Measurements from ENCODE around the gene POC1A. TPM values are rescaled to one million over a fixed set of nuclear protein-coding genes. Genes with fewer than 3 reads are reported as not detected.

The POC1A gene
- total and polyA plus RNA-seq, 2 of the 8 experiments (the other 6 are each of a cell fraction or from before 2014, with no cell fraction given) = 35.7 to 39.2 TPM

- peaks cover 0 to 8% of the 10 kb centered on the region in 2 experiments; a peak in 2 of 4 replicates for H3K79me2 ChIP-seq (ENCODE audit: control insufficient read depth in 1 of 2, insufficient read depth in 2 of 2, low read length in 2 of 2)
- H4K20me1 ChIP-seq (replicated peaks in 1 of 2; ENCODE audit: control insufficient read depth in 1 of 2, insufficient read depth in 2 of 2, low read length in 2 of 2) = peaks cover 0 to 4% of the 10 kb centered on the region in 2 experiments
- H3K9me3 ChIP-seq (ENCODE audit: insufficient read depth in 2 of 2, low read depth in 1 of 2, low read length in 1 of 2) = no peaks in the 10 kb centered on the region
- H2BK5ac ChIP-seq (ENCODE audit: low read depth, low read length) = no peak overlapping the region
- FAIRE-seq = no peak
- H2BK15ac ChIP-seq (ENCODE audit: low read length) = no peak overlapping the region
- ChIA-PET POLR2A (ENCODE audit: partially characterized antibody) (interaction anchor here (0.9 kb wide), 1 partner anchor 38 kb away, joined by 3 read pairs; no protein-coding TSS in a partner anchor), CTCF (ENCODE audit: partially characterized antibody) (interaction anchor here (1.0 to 4.1 kb wide), 2 partner anchors 19 to 41 kb away, joined by 3 to 28 read pairs; no protein-coding TSS in a partner anchor)
- no peak overlapping the region for H3K14ac ChIP-seq (ENCODE audit: insufficient read length)
- H3K27me3 ChIP-seq (replicated peaks in 1 of 4; ENCODE audit: control insufficient read depth in 3 of 4, extremely low read depth in 1 of 4, insufficient read depth in 3 of 4, low read length in 3 of 4) = no peaks in the 10 kb centered on the region
- H3K18ac ChIP-seq (ENCODE audit: extremely low read depth, low read length) = no peak overlapping the region
- WGBS, 2 experiments (ENCODE audit: extremely low coverage in 1 of 2, insufficient coverage in 1 of 2, insufficient read length in 1 of 2, insufficient replicate concordance in 2 of 2, low coverage in 1 of 2, low lambda C conversion rate in 2 of 2, missing lambda C conversion rate in 1 of 2) = 97% methylated on average over 4 of the region's 4 CpGs; no CpG with 5 or more reads in 1 of the 2 experiments
- no peak overlapping the region for H2BK20ac ChIP-seq (ENCODE audit: low read length)
- no peak overlapping the region for H3K23ac ChIP-seq (ENCODE audit: insufficient read length)
- H3K36me3 ChIP-seq (ENCODE audit: control insufficient read depth in 2 of 4, insufficient read depth in 4 of 4, low read length in 3 of 4) = peaks cover 37 to 70% (median 51%) of the 10 kb centered on the region in 4 experiments
- H2AK5ac ChIP-seq (ENCODE audit: low read depth, low read length) = no peak overlapping the region
- H3K4me3 ChIP-seq (ENCODE audit: extremely low read depth in 1 of 4, insufficient read depth in 2 of 4, low read depth in 3 of 4, low read length in 4 of 4) = no peak overlapping the region
- H2BK12ac ChIP-seq (ENCODE audit: low read depth, low read length) = no peak overlapping the region
- H3K27ac ChIP-seq (ENCODE audit: low read depth, low read length) = no peak overlapping the region
- no peak overlapping the region for H4K5ac ChIP-seq (ENCODE audit: insufficient read length, low read depth, low read length)
- H3K4ac ChIP-seq (replicated peaks; ENCODE audit: insufficient read length, low read depth, low read length) = no peak overlapping the region
- H4K91ac ChIP-seq (replicated peaks; ENCODE audit: insufficient read length, low read length) = no peak overlapping the region
- H3K23me2 ChIP-seq (ENCODE audit: low read depth, low read length) = peaks cover 4% of the 10 kb centered on the region; the same call in 1 of the 2 replicates
- H3K4me2 ChIP-seq (ENCODE audit: insufficient read depth in 1 of 2, low read depth in 2 of 2, low read length in 2 of 2) = no peak overlapping the region
- no peak for DNase-seq (ENCODE audit: low read depth in 1 of 2, low spot score in 2 of 2)
- H4K8ac ChIP-seq (ENCODE audit: extremely low read depth, insufficient read depth, low read length) = no peak overlapping the region
- no peak overlapping the region for H2AFZ ChIP-seq (ENCODE audit: low read length)
- H3K56ac ChIP-seq (replicated peaks; ENCODE audit: insufficient read length, low read depth, low read length) = no peak overlapping the region
- no peaks in the 10 kb centered on the region; the same call in none of the 2 replicates for H3K79me1 ChIP-seq (ENCODE audit: low read depth, low read length)
- H3K4me1 ChIP-seq (replicated peaks in 1 of 4; ENCODE audit: control insufficient read depth in 3 of 4, insufficient read depth in 4 of 4, low read length in 3 of 4) = peaks cover 0 to 8% (median 3%) of the 10 kb centered on the region in 4 experiments; a peak in 6 of 7 replicates
- no peak overlapping the region for H2BK120ac ChIP-seq (replicated peaks; ENCODE audit: low read depth, low read length)
- no peak overlapping the region for H3K9ac ChIP-seq (replicated peaks in 1 of 4; ENCODE audit: extremely low read depth in 1 of 4, low read depth in 3 of 4, low read length in 3 of 4)
- TF ChIP-seq KDM5A (IDR thresholded peaks at IDR 0.05; ENCODE audit: low read length) (no peak), NANOG (IDR thresholded peaks at IDR 0.05; ENCODE audit: insufficient read depth, low read depth, low read length, poor library complexity, severe bottlenecking) (no peak), CTCF (IDR thresholded peaks at IDR 0.05; ENCODE audit: control extremely low read depth in 1 of 3, insufficient read depth in 1 of 3, low read depth in 1 of 3, low read length in 3 of 3) (no peak), HDAC6 (IDR thresholded peaks at IDR 0.05; ENCODE audit: low read depth, low read length) (no peak), SAP30 (IDR thresholded peaks at IDR 0.05; ENCODE audit: insufficient read depth, insufficient replicate concordance, low read length) (no peak), SP2 (IDR thresholded peaks at IDR 0.05; ENCODE audit: low read length) (no peak), SIN3A (conservative IDR thresholded peaks at IDR 0.05 in 1 of 2, IDR thresholded peaks at IDR 0.05 in 1 of 2; ENCODE audit: low read depth in 1 of 2, low read length in 2 of 2) (no peak), SIX5 (IDR thresholded peaks at IDR 0.05; ENCODE audit: low read depth, low read length) (no peak), SIRT6 (IDR thresholded peaks at IDR 0.05; ENCODE audit: low read length) (no peak)
These were observed 48.3 kb upstream of the POC1A start for GRCh38 chr3:52202384-52203077.

Data from H1 (cell line).